ENCODE results near the gene WFDC2. TPM values are rescaled to one million over a fixed set of nuclear protein-coding genes. Genes with fewer than 3 reads are reported as not detected.
A peak's percentile ranks its signal among the peaks of the same experiment; 100 is the strongest.

Gene WFDC2
- total and polyA plus RNA-seq, 10 of the 15 experiments (the other 5 are each of a cell fraction or from before 2014, with no cell fraction given): 0.13 TPM; not detected in 9

GRCh38 chr20:45436732-45437485, 32.6 kb upstream of the WFDC2 start:
- FAIRE-seq: peak; percentile 47
- H3K4me1 ChIP-seq (ENCODE audit: control insufficient read depth, insufficient read depth, low read length): peaks cover 16% of the 10 kb centered on the region
- peak overlapping the region; percentile 39; the same call in 1 of the 2 replicates for H3K4me3 ChIP-seq
- 11% methylated on average over 33 of the region's 33 CpGs for WGBS (ENCODE audit: insufficient coverage, insufficient replicate concordance, low lambda C conversion rate, missing lambda C conversion rate)
- ChIA-PET SMC1A (ENCODE audit: uncharacterized antibody, unreplicated experiment) (interaction anchor here (0.7 to 10.5 kb wide), 33 partner anchors 8 to 547 kb away, joined by 3 to 440 read pairs (median 4); partner anchors contain the start of genes DBNDD2, PIGT, SYS1 and TP53TG5), RAD21 (ENCODE audit: unreplicated experiment) (interaction anchor here (0.5 to 7.1 kb wide), 26 partner anchors 9 to 465 kb away, joined by 3 to 394 read pairs (median 5); partner anchors contain the start of genes DBNDD2, PIGT and SYS1), CTCF (interaction anchor here (0.6 to 13.9 kb wide), 44 partner anchors 8 to 1167 kb away, joined by 3 to 685 read pairs (median 5); partner anchors contain the start of genes DBNDD2, PIGT and SYS1), POLR2A (interaction anchor here (1.0 to 2.1 kb wide), 7 partner anchors 62 to 118 kb away, joined by 3 to 12 read pairs (median 4); partner anchors contain the start of gene SYS1)
- no TSS peak for BruUV-seq (replicated peaks)
- peak; percentile 97 for ATAC-seq
- H3K36me3 ChIP-seq (ENCODE audit: control insufficient read depth in 2 of 2, insufficient read depth in 2 of 2, low read length in 1 of 2): no peaks in the 10 kb centered on the region
- H3K4me2 ChIP-seq (ENCODE audit: control insufficient read depth, insufficient read depth): peak overlapping the region; percentile 85
- no peaks in the 10 kb centered on the region for H3K27me3 ChIP-seq (replicated peaks in 1 of 2; ENCODE audit: control insufficient read depth in 2 of 2, insufficient read depth in 2 of 2, low read length in 1 of 2)
- no peaks in the 10 kb centered on the region; the same call in 2 of the 3 replicates for H3K9me3 ChIP-seq (replicated peaks; ENCODE audit: control insufficient read depth, insufficient read depth, low read length)
- DNase-seq (ENCODE audit: low read depth, low spot score): no peak
- H2AFZ ChIP-seq (ENCODE audit: control insufficient read depth, low read depth, low read length): peak overlapping the region; percentile 79
- in situ Hi-C loops (cut with MboI) (loop anchor here (5.0 kb wide), 1 partner anchor 65 kb away; no protein-coding TSS in a partner anchor), intact Hi-C loops (cut with micrococcal nuclease; ENCODE audit: unreplicated experiment) (loop anchor here (1.0 kb wide), 4 partner anchors 63 to 118 kb away; partner anchors contain the start of gene SYS1)
- H4K20me1 ChIP-seq (ENCODE audit: control insufficient read depth, insufficient read depth): no peaks in the 10 kb centered on the region
- no peak overlapping the region for H3K27ac ChIP-seq (ENCODE audit: control insufficient read depth, insufficient read depth)
- H3K79me2 ChIP-seq (ENCODE audit: control insufficient read depth, insufficient read depth, low read length): no peaks in the 10 kb centered on the region
- peak overlapping the region; percentile 61; the same call in 1 of the 2 replicates for H3K9ac ChIP-seq (ENCODE audit: control insufficient read depth, insufficient read depth, low read length)
- TF ChIP-seq, protein P1, sequence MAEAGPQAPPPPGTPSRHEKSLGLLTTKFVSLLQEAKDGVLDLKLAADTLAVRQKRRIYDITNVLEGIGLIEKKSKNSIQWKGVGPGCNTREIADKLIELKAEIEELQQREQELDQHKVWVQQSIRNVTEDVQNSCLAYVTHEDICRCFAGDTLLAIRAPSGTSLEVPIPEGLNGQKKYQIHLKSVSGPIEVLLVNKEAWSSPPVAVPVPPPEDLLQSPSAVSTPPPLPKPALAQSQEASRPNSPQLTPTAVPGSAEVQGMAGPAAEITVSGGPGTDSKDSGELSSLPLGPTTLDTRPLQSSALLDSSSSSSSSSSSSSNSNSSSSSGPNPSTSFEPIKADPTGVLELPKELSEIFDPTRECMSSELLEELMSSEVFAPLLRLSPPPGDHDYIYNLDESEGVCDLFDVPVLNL (IDR thresholded peaks at IDR 0.05; ENCODE audit: low read depth, low read length): no peak
- TF ChIP-seq SREBF2 (IDR thresholded peaks at IDR 0.05; ENCODE audit: low read length) (no peak), CUX1 (IDR thresholded peaks at IDR 0.05; ENCODE audit: insufficient replicate concordance, low read depth, low read length) (no peak), MTA2 (IDR thresholded peaks at IDR 0.05; ENCODE audit: low read depth) (peak; percentile 17; the same call in 1 of the 2 replicates), NR2C2 (IDR thresholded peaks at IDR 0.05; ENCODE audit: borderline replicate concordance, control insufficient read depth, insufficient read length, low read depth) (no peak), MEF2B (IDR thresholded peaks at IDR 0.05; ENCODE audit: partially characterized antibody, poor library complexity, severe bottlenecking) (peak; percentile 70), RBBP5 (conservative IDR thresholded peaks at IDR 0.05) (no peak), TCF12 (IDR thresholded peaks at IDR 0.05; ENCODE audit: low read depth, low read length) (no peak), TBL1XR1 (IDR thresholded peaks at IDR 0.05; ENCODE audit: low read depth, low read length) (0 out of 2 replicates have a peak, but pooled peaks have one; percentile 38), BHLHE40 (IDR thresholded peaks at IDR 0.05; ENCODE audit: borderline replicate concordance in 1 of 2, low read depth in 2 of 2, low read length in 1 of 2) (peak; percentile 24 to 40; a peak in 2 of 4 replicates), MXI1 (IDR thresholded peaks at IDR 0.05; ENCODE audit: low read depth, low read length) (peak; percentile 67), WRNIP1 (IDR thresholded peaks at IDR 0.05; ENCODE audit: borderline replicate concordance, low read depth, low read length) (no peak), BCL11A (IDR thresholded peaks at IDR 0.05; ENCODE audit: low read depth, low read length) (no peak), RB1 (IDR thresholded peaks at IDR 0.05; ENCODE audit: borderline replicate concordance) (peak; percentile 82), NBN (IDR thresholded peaks at IDR 0.05) (0 out of 2 replicates have a peak, but pooled peaks have one; percentile 21), PML (IDR thresholded peaks at IDR 0.05; ENCODE audit: low read length) (no peak), YY1 (IDR thresholded peaks at IDR 0.05; ENCODE audit: low read depth, low read length) (peak; percentile 75), NR2C1 (IDR thresholded peaks at IDR 0.05) (no peak)
